Panc1 (cell line): ENCODE data around the gene ACTL6B. TPM values are rescaled to one million over a fixed set of nuclear protein-coding genes. Genes with fewer than 3 reads are reported as not detected.

Experiments used
- ATAC-seq: fragments of 200-7000 bp; cut with Tn5 transposase; 2 replicates; pipeline ENCODE4 v1.9.1; 2020; ENCODE audit warnings: mild to moderate bottlenecking, moderate library complexity
- BruUV-seq: library from RNA; stranded (reverse); fragments of 400-500 nt; replicated peaks from 2 replicates; lab custom pipeline; 2021; lab: Mats Ljungman, UMichigan
- CTCF ChIA-PET: fragments of 300-600 bp; sonication (Branson Sonifier 250); formaldehyde crosslinking; loops from one replicate; lab custom pipeline; 2022; ENCODE audit warnings: antibody characterized with exemption; lab: Charles Lee
- POLR2A ChIA-PET: fragments of 300-600 bp; sonication (Branson Sonifier 250); formaldehyde crosslinking; loops from one replicate; lab custom pipeline; 2022; ENCODE audit warnings: antibody characterized with exemption; lab: Charles Lee
- DNase-seq: peaks from one replicate; pipeline ENCODE4 v3.0.0-alpha.2; 2010; ENCODE audit warnings: low read depth, low spot score
- H3K27ac ChIP-seq: 2 replicates; pipeline ENCODE4 v1.5.1; 2011; ENCODE audit warnings: mild to moderate bottlenecking, low read length, inconsistent platforms
- H3K27me3 ChIP-seq: fragments of 200-500 bp; sonication (Bioruptor generic); 2 replicates; pipeline ENCODE4 v1.6.0; 2014; ENCODE audit warnings: low read length, inconsistent platforms; ENCODE audit not compliant: control insufficient read depth, insufficient read depth
- H3K36me3 ChIP-seq: fragments of 200-500 bp; sonication (Bioruptor generic); 2 replicates; pipeline ENCODE4 v1.5.1; 2014; ENCODE audit warnings: inconsistent platforms, mild to moderate bottlenecking, low read length, moderate library complexity; ENCODE audit not compliant: control insufficient read depth, insufficient read depth
- H3K4me1 ChIP-seq: 2 replicates; pipeline ENCODE4 v1.5.1; 2011; ENCODE audit warnings: inconsistent platforms, mild to moderate bottlenecking, low read length, moderate library complexity; ENCODE audit not compliant: control insufficient read depth, insufficient read depth
- H3K4me3 ChIP-seq, 2 experiments: 2 replicates each; pipeline ENCODE4 v1.5.1; 2011 to 2012; ENCODE audit warnings: low read depth in 2 of 2, low read length in 2 of 2, mild to moderate bottlenecking in 2 of 2, inconsistent platforms in 1 of 2, moderate library complexity in 1 of 2
- H3K9me3 ChIP-seq: fragments of 200-500 bp; sonication (Bioruptor generic); 2 replicates; pipeline ENCODE4 v1.5.1; 2014; ENCODE audit warnings: low read depth, mild to moderate bottlenecking, inconsistent platforms, low read length, moderate library complexity; ENCODE audit not compliant: control insufficient read depth, insufficient read depth
- CTCF ChIP-seq: fragments of 450-650 bp; IDR thresholded peaks from 2 replicates; pipeline ENCODE4 v1.5.1; 2017; ENCODE audit warnings: mild to moderate bottlenecking
- POLR2AphosphoS5 ChIP-seq: IDR thresholded peaks from 2 replicates; pipeline ENCODE4 v1.6.1; 2012; ENCODE audit warnings: mild to moderate bottlenecking, low read depth, low read length, moderate library complexity
- REST ChIP-seq, 2 experiments: IDR thresholded peaks; 2 replicates each; pipeline ENCODE4 v1.6.1; 2011 to 2012; ENCODE audit warnings: low read depth in 2 of 2, control low read depth in 1 of 2, low read length in 1 of 2, mild to moderate bottlenecking in 1 of 2, moderate library complexity in 1 of 2; ENCODE audit not compliant: insufficient read depth in 1 of 2
- SIN3A ChIP-seq: IDR thresholded peaks from 2 replicates; pipeline ENCODE4 v1.6.1; 2012; ENCODE audit warnings: low read depth, mild to moderate bottlenecking, low read length, moderate library complexity, borderline replicate concordance; ENCODE audit not compliant: insufficient read depth
- TCF7L2 ChIP-seq: IDR thresholded peaks from 2 replicates; pipeline ENCODE4 v1.6.1; 2011; ENCODE audit warnings: mild to moderate bottlenecking, low read depth, low read length, inconsistent platforms
- in situ Hi-C: cut with HindIII; loops from 2 replicates; pipeline ENCODE4 v1.10.0; 2016; ENCODE audit warnings: low sequenced_read_pairs, low pct_unique_long_range_greater_than_20kb
- intact Hi-C: fragments of 100-400 bp; cut with micrococcal nuclease; formaldehyde crosslinking; loops from one replicate; pipeline ENCODE4 v1.10.0; 2022; ENCODE audit not compliant: unreplicated experiment
- total RNA-seq: library from RNA; stranded (reverse); gene quantifications from one replicate; pipeline ENCODE4 v1.2.1, GENCODE V29; 2021; ENCODE audit not compliant: unreplicated experiment

The ACTL6B gene
- total RNA-seq, 1 experiment from 2014 or later, result not detected

- no peak for TF ChIP-seq REST (IDR thresholded peaks at IDR 0.05; ENCODE audit: insufficient read depth in 1 of 2, low read depth in 2 of 2, low read length in 1 of 2)
- no peak for TF ChIP-seq CTCF
- no peak for TF ChIP-seq POLR2AphosphoS5
- no peak for TF ChIP-seq SIN3A
- no peak for TF ChIP-seq TCF7L2
- H3K27ac ChIP-seq, result no peak overlapping the region
- intact Hi-C loops (no loop called here), in situ Hi-C loops (no loop called here)
- no TSS peak for BruUV-seq
- no peaks in the 10 kb centered on the region for H3K27me3 ChIP-seq
- no peaks in the 10 kb centered on the region for H3K36me3 ChIP-seq
- ATAC-seq, result no peak
- no peak for DNase-seq
- POLR2A ChIA-PET, result no interaction called here
- H3K9me3 ChIP-seq, result no peaks in the 10 kb centered on the region
- H3K4me1 ChIP-seq, result peaks cover 8% of the 10 kb centered on the region; the same call in 1 of the 2 replicates
- no peak overlapping the region for H3K4me3 ChIP-seq
- CTCF ChIA-PET, result interaction anchor here (1.0 kb wide), 1 partner anchor 245 kb away, joined by 3 read pairs; the partner anchor contains the start of gene SLC12A9
Observed at GRCh38 chr7:100607111-100607510, 49.1 kb downstream of the ACTL6B start.

GRCh38 chr7:100606313-100606712 lies 49.9 kb downstream of the ACTL6B start:
- peaks cover 8% of the 10 kb centered on the region; the same call in 1 of the 2 replicates for H3K4me1 ChIP-seq
- H3K27me3 ChIP-seq, result no peaks in the 10 kb centered on the region
- no peak overlapping the region for H3K27ac ChIP-seq
- DNase-seq (no peak), ATAC-seq (no peak)
- H3K36me3 ChIP-seq, result no peaks in the 10 kb centered on the region
- H3K4me3 ChIP-seq, result peak overlapping the region in 1 of 2 experiments; percentile 79; a peak in 1 of 4 replicates
- no peaks in the 10 kb centered on the region for H3K9me3 ChIP-seq
- TF ChIP-seq POLR2AphosphoS5, result no peak
- TF ChIP-seq TCF7L2, result no peak
- TF ChIP-seq CTCF, result no peak
- TF ChIP-seq SIN3A, result no peak
- no peak for TF ChIP-seq REST (IDR thresholded peaks at IDR 0.05; ENCODE audit: insufficient read depth in 1 of 2, low read depth in 2 of 2, low read length in 1 of 2)
- CTCF ChIA-PET, result interaction anchor here (0.6 kb wide), 1 partner anchor 221 kb away, joined by 7 read pairs; the partner anchor contains the start of gene EPHB4
- in situ Hi-C loops (no loop called here), intact Hi-C loops (no loop called here)
- POLR2A ChIA-PET, result no interaction called here
- no TSS peak for BruUV-seq
